ENCODE results near the gene MAPT. TPM values are rescaled to one million over a fixed set of nuclear protein-coding genes. Genes with fewer than 3 reads are reported as not detected.
A peak's percentile ranks its signal among the peaks of the same experiment; 100 is the strongest.

MAPT gene
- total and polyA plus RNA-seq, 2 of the 13 experiments (the other 11 are each of a cell fraction or from before 2014, with no cell fraction given): 2.1 to 2.8 TPM

- TF ChIP-seq ATF6 (CRISPR knock-in tag; conservative IDR thresholded peaks at IDR 0.05): no peak
- TF ChIP-seq TGIF2 (CRISPR knock-in tag; IDR thresholded peaks at IDR 0.05): no peak
- no peak for TF ChIP-seq ZBTB37 (CRISPR knock-in tag; IDR thresholded peaks at IDR 0.05)
- TF ChIP-seq SMAD3 (CRISPR knock-in tag; IDR thresholded peaks at IDR 0.05): 0 out of 2 replicates have a peak, but pooled peaks have one; percentile 60
- no peak for TF ChIP-seq FUBP1 (CRISPR knock-in tag; IDR thresholded peaks at IDR 0.05; ENCODE audit: borderline replicate concordance)
- TF ChIP-seq ZFAT (CRISPR knock-in tag; conservative IDR thresholded peaks at IDR 0.05): no peak
- 0 out of 2 replicates have a peak, but pooled peaks have one; percentile 62 for TF ChIP-seq CAMTA2 (CRISPR knock-in tag; IDR thresholded peaks at IDR 0.05; ENCODE audit: borderline replicate concordance)
- peak; percentile 63; the same call in 1 of the 2 replicates for TF ChIP-seq FOSL1 (CRISPR knock-in tag; IDR thresholded peaks at IDR 0.05; ENCODE audit: borderline replicate concordance)
- no peak for TF ChIP-seq HDAC6 (IDR thresholded peaks at IDR 0.05; ENCODE audit: low read depth, low read length)
- TF ChIP-seq ZNF704 (CRISPR knock-in tag; IDR thresholded peaks at IDR 0.05; ENCODE audit: borderline replicate concordance): peak; percentile 48; the same call in 1 of the 2 replicates
- TF ChIP-seq ZSCAN5A (CRISPR knock-in tag; IDR thresholded peaks at IDR 0.05; ENCODE audit: borderline replicate concordance): 0 out of 2 replicates have a peak, but pooled peaks have one; percentile 54
- TF ChIP-seq ZBTB1 (CRISPR knock-in tag; IDR thresholded peaks at IDR 0.05; ENCODE audit: borderline replicate concordance): no peak
- TF ChIP-seq ZNF44 (CRISPR knock-in tag; IDR thresholded peaks at IDR 0.05): no peak
- peak; percentile 34 for TF ChIP-seq ZEB1 (IDR thresholded peaks at IDR 0.05; ENCODE audit: insufficient replicate concordance, low read depth)
- 0 out of 2 replicates have a peak, but pooled peaks have one; percentile 61 for TF ChIP-seq ZSCAN21 (CRISPR knock-in tag; IDR thresholded peaks at IDR 0.05; ENCODE audit: borderline replicate concordance)
- no peak for TF ChIP-seq TP53 (CRISPR knock-in tag; conservative IDR thresholded peaks at IDR 0.05)
- TF ChIP-seq XBP1 (CRISPR knock-in tag; IDR thresholded peaks at IDR 0.05): no peak
- no peak; the same call in 1 of the 2 replicates for TF ChIP-seq ZBTB3 (CRISPR knock-in tag; IDR thresholded peaks at IDR 0.05; ENCODE audit: borderline replicate concordance, low read depth)
- no peak for TF ChIP-seq ZNF143 (CRISPR knock-in tag; IDR thresholded peaks at IDR 0.05)
- no peak for TF ChIP-seq TCF7L2 (IDR thresholded peaks at IDR 0.05; ENCODE audit: low read depth, low read length)
- no peak for TF ChIP-seq ISX (CRISPR knock-in tag; conservative IDR thresholded peaks at IDR 0.05)
Observed at GRCh38 chr17:45948881-45949624, 54.7 kb downstream of the MAPT start (continued).

Measured in HepG2 (cell line).